Activated B cell treated with CpG ODN at 0.5 μM for 24 hours (primary cell): Measurements from ENCODE around the gene NGB. TPM values are rescaled to one million over a fixed set of nuclear protein-coding genes. Genes with fewer than 3 reads are reported as not detected.

Experiments used
- total RNA-seq: library from RNA; stranded (reverse); gene quantifications from 2 replicates; pipeline ENCODE4 v1.2.3, GENCODE V29; 2022

The NGB gene
- total RNA-seq, 1 donor from 2014 or later = not detected

Other genes with a start within 250 kb of the NGB start
- gene IRF2BPL, start 242.5 kb downstream of the NGB start, total RNA-seq = 14.0 and 14.5 TPM in 2 replicates
- gene CIPC, start 172.9 kb downstream of the NGB start, total RNA-seq = 26.6 and 28.5 TPM in 2 replicates
- not detected in 2 replicates for gene ZDHHC22, start 129.4 kb downstream of the NGB start, total RNA-seq
- gene TMEM63C, start 89.4 kb downstream of the NGB start, total RNA-seq = 0.15 and 1.5 TPM in 2 replicates
- gene POMT2, start 49.7 kb upstream of the NGB start, total RNA-seq = 28.7 and 30.8 TPM in 2 replicates
- 17.5 and 22.2 TPM in 2 replicates for gene GSTZ1, start 49.8 kb upstream of the NGB start, total RNA-seq
- 29.9 and 31.3 TPM in 2 replicates for gene TMED8, start 105.9 kb upstream of the NGB start, total RNA-seq
- 0.71 and 1.00 TPM in 2 replicates for gene SAMD15, start 106.2 kb upstream of the NGB start, total RNA-seq
- gene NOXRED1, start 152.3 kb upstream of the NGB start, total RNA-seq = 0.27 and 1.0 TPM in 2 replicates
- 15.1 and 15.3 TPM in 2 replicates for gene VIPAS39, start 186.4 kb upstream of the NGB start, total RNA-seq
- gene AHSA1, start 186.9 kb upstream of the NGB start, total RNA-seq = 169 and 175 TPM in 2 replicates
- gene ISM2, start 227.6 kb upstream of the NGB start, total RNA-seq = 0.07 TPM in 1 of 2 replicates, not detected in the other